GM18502 (cell line): Measurements from ENCODE around the gene DDN.

ENCODE experiments used
- ATAC-seq: cut with Tn5 transposase; IDR thresholded peaks from one replicate; pipeline ENCODE4 v1.9.1; 2021; ENCODE audit warnings: mild to moderate bottlenecking; ENCODE audit not compliant: unreplicated experiment, poor library complexity

Gene DDN

GRCh38 chr12:48985901-48986300 is 13.3 kb downstream of the DDN start:
- no peak for ATAC-seq

- no peak for ATAC-seq
Measured at GRCh38 chr12:48985475-48985897, 13.7 kb downstream of the DDN start.

- ATAC-seq, result no peak
Measured at GRCh38 chr12:48982397-48983080, 16.6 kb downstream of the DDN start.

- no peak for ATAC-seq
Measured at GRCh38 chr12:48981757-48982157, 17.4 kb downstream of the DDN start.

- no peak for ATAC-seq
Measured at GRCh38 chr12:48980953-48981756, 18.0 kb downstream of the DDN start.

GRCh38 chr12:48980389-48980952 is 18.7 kb downstream of the DDN start:
- no peak for ATAC-seq

- ATAC-seq, result no peak
Measured at GRCh38 chr12:48979602-48980388, 19.4 kb downstream of the DDN start.

- ATAC-seq, result no peak
Measured at GRCh38 chr12:48978741-48979601, 20.2 kb downstream of the DDN start.

GRCh38 chr12:48978291-48978740 is 20.9 kb downstream of the DDN start, which contains the start of gene WNT1:
Gene WNT1, plus strand, starts transcription at chr12:48978322. Its CDS starts 329 bp downstream, at chr12:48978651.
- ATAC-seq, result no peak

- no peak for ATAC-seq
Measured at GRCh38 chr12:48977290-48978281, 21.6 kb downstream of the DDN start.

- ATAC-seq, result no peak
Measured at GRCh38 chr12:48973941-48974673, 25.1 kb downstream of the DDN start.

GRCh38 chr12:48973531-48973930 is 25.6 kb downstream of the DDN start:
- no peak for ATAC-seq

GRCh38 chr12:48972952-48973483 is 26.2 kb downstream of the DDN start:
- ATAC-seq, result no peak

- no peak for ATAC-seq
Measured at GRCh38 chr12:48972213-48972951, 26.8 kb downstream of the DDN start.

GRCh38 chr12:48970702-48971334 is 28.4 kb downstream of the DDN start:
- ATAC-seq, result no peak
